Esophagus squamous epithelium (tissue), 4 donors: ENCODE measurements around the gene CSF2RB.

Source experiments
- CTCF ChIP-seq, 6 experiments: fragments of 450-650 bp in 4 of 6; fragments of 200-600 bp in 2 of 6; sonication (generic) in 2 of 6; IDR thresholded peaks; one replicate each; pipeline ENCODE4 v1.5.1; 2016 to 2019; ENCODE audit warnings: antibody characterized with exemption in 6 of 6, mild to moderate bottlenecking in 4 of 6, moderate library complexity in 4 of 6
- POLR2A ChIP-seq, 4 donors: fragments of 450-650 bp; IDR thresholded peaks; one replicate each; pipeline ENCODE4 v1.6.1; 2017; ENCODE audit warnings: antibody characterized with exemption in 4 of 4, mild to moderate bottlenecking in 4 of 4, moderate library complexity in 3 of 4

GRCh38 chr22:36868546-36869181 is 44.8 kb upstream of the CSF2RB start:
- TF ChIP-seq CTCF (IDR thresholded peaks at IDR 0.05): no peak
- no peak for TF ChIP-seq POLR2A (IDR thresholded peaks at IDR 0.05)
